SK-N-SH treated with all-trans-retinoic acid at 6 μM for 48 hours (cell line): ENCODE results near the gene WIPF1.
A peak's percentile ranks its signal among the peaks of the same experiment; 100 is the strongest.

Experiments
- ATAC-seq: fragments of 200-7000 bp; cut with Tn5 transposase; 3 replicates; pipeline ENCODE4 v1.9.1; 2020; ENCODE audit warnings: mild to moderate bottlenecking, moderate library complexity
- ARNTL ChIP-seq: fragments of 450-650 bp; formaldehyde crosslinking; IDR thresholded peaks from 2 replicates; pipeline ENCODE4 v1.5.0; 2020; ENCODE audit warnings: low read depth, mild to moderate bottlenecking, moderate library complexity, borderline replicate concordance
- BACH2 ChIP-seq: fragments of 250-450 bp; sonication (Bioruptor Pico); IDR thresholded peaks from 2 replicates; pipeline ENCODE4 v1.9.0; 2021; ENCODE audit warnings: mild to moderate bottlenecking, borderline replicate concordance
- CSDC2 ChIP-seq: fragments of 250-450 bp; sonication (Bioruptor Pico); IDR thresholded peaks from 2 replicates; pipeline ENCODE4 v1.5.0; 2020; ENCODE audit warnings: mild to moderate bottlenecking, moderate library complexity
- ESRRG ChIP-seq: fragments of 250-450 bp; sonication (Bioruptor Pico); IDR thresholded peaks from 2 replicates; pipeline ENCODE4 v1.6.1; 2021; ENCODE audit warnings: mild to moderate bottlenecking
- GLIS3 ChIP-seq: fragments of 250-450 bp; sonication (Bioruptor Pico); IDR thresholded peaks from 2 replicates; pipeline ENCODE4 v1.5.0; 2020; ENCODE audit warnings: mild to moderate bottlenecking, moderate library complexity
- ISL1 ChIP-seq: fragments of 250-450 bp; sonication (Bioruptor Pico); IDR thresholded peaks from 2 replicates; pipeline ENCODE4 v2.1.2; 2022; ENCODE audit warnings: mild to moderate bottlenecking, moderate library complexity
- OSR1 ChIP-seq: fragments of 250-450 bp; sonication (Bioruptor Pico); IDR thresholded peaks from 2 replicates; pipeline ENCODE4 v1.8.0; 2022; ENCODE audit warnings: moderate library complexity, mild to moderate bottlenecking, inconsistent platforms
- PPARA ChIP-seq: fragments of 250-450 bp; sonication (Bioruptor Pico); IDR thresholded peaks from 2 replicates; pipeline ENCODE4 v1.5.0; 2020; ENCODE audit warnings: mild to moderate bottlenecking, borderline replicate concordance
- RARB ChIP-seq: fragments of 250-450 bp; sonication (Bioruptor Pico); IDR thresholded peaks from 2 replicates; pipeline ENCODE4 v1.8.0; 2021; ENCODE audit warnings: mild to moderate bottlenecking, moderate library complexity
- SNAI2 ChIP-seq: fragments of 250-450 bp; sonication (Bioruptor Pico); IDR thresholded peaks from 2 replicates; pipeline ENCODE4 v1.5.0; 2020; ENCODE audit warnings: mild to moderate bottlenecking, moderate library complexity
- TOX ChIP-seq: fragments of 250-450 bp; sonication (Bioruptor Pico); IDR thresholded peaks from 2 replicates; pipeline ENCODE4 v1.8.0; 2021; ENCODE audit warnings: mild to moderate bottlenecking, moderate library complexity, borderline replicate concordance
- ZC3H10 ChIP-seq: fragments of 250-450 bp; sonication (Bioruptor Pico); IDR thresholded peaks from 2 replicates; pipeline ENCODE4 v1.5.1; 2021; ENCODE audit warnings: mild to moderate bottlenecking, moderate library complexity
- ZFP3 ChIP-seq: fragments of 250-450 bp; sonication (Bioruptor Pico); IDR thresholded peaks from 2 replicates; pipeline ENCODE4 v1.5.0; 2020; ENCODE audit warnings: mild to moderate bottlenecking, moderate library complexity
- ZNF565 ChIP-seq: fragments of 450-650 bp; formaldehyde crosslinking; conservative IDR thresholded peaks from 2 replicates; pipeline ENCODE4 v1.5.0; 2020; ENCODE audit warnings: low read depth, mild to moderate bottlenecking, moderate library complexity
- ZNF70 ChIP-seq: fragments of 450-650 bp; formaldehyde crosslinking; IDR thresholded peaks from 2 replicates; pipeline ENCODE4 v1.5.0; 2020; ENCODE audit warnings: mild to moderate bottlenecking, moderate library complexity
- ZNF8 ChIP-seq: fragments of 450-650 bp; formaldehyde crosslinking; IDR thresholded peaks from 2 replicates; pipeline ENCODE4 v1.5.0; 2020; ENCODE audit warnings: mild to moderate bottlenecking, moderate library complexity
- TF ChIP-seq, protein P1 (sequence below): fragments of 250-450 bp; sonication (Bioruptor Pico); IDR thresholded peaks from 2 replicates; pipeline ENCODE4 v1.5.1; 2021; ENCODE audit warnings: mild to moderate bottlenecking, moderate library complexity
- TF ChIP-seq, protein P2 (sequence below): fragments of 250-450 bp; sonication (Bioruptor Pico); IDR thresholded peaks from 2 replicates; pipeline ENCODE4 v1.5.1; 2020; ENCODE audit warnings: low read depth, mild to moderate bottlenecking, moderate library complexity
- TF ChIP-seq, protein P3 (sequence below): fragments of 250-450 bp; sonication (Bioruptor Pico); IDR thresholded peaks from 2 replicates; pipeline ENCODE4 v1.8.0; 2021; ENCODE audit warnings: low read depth, mild to moderate bottlenecking, moderate library complexity, borderline replicate concordance
- TF ChIP-seq, protein P4 (sequence below): fragments of 250-450 bp; sonication (Bioruptor Pico); IDR thresholded peaks from 2 replicates; pipeline ENCODE4 v1.8.0; 2020; ENCODE audit warnings: mild to moderate bottlenecking, moderate library complexity, borderline replicate concordance

WIPF1 gene

DNA sequence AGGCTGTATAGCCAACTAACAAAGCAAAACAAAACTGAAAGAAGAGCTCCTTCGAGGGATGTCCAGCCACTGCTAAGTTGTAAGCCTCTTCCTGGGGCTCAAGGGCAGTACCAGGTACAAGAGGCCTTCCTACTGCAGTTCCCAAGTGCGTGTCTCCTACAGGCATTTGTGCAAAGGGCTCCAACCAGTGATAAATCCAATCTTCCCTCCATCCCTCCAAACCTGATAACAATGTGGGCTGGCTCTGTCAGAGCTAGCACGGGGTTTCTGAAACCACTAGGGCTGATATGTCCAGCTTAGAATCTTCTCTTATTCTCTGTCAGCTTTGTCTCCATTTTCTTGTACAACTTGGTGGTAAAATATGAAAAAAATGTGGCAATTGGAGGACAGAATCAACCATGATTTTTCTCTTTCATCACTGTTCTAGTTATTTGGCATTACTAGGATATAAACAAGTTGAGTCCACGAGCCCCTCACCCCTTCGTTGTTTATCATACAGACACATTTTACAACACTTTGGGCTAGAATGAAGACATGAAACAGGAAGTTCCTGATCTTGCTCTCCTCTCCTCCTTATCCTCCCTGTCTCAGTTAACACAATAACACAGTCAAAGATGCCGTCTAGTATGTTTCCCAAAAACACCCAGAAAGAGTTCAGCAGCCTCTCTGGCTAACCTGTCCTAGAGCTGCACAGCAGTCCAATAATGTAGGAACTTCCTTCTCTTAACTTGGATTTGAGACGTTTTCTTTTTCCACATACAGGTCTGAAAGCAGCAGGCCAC lies 35.4 kb upstream of the WIPF1 start:
- TF ChIP-seq ESRRG: no peak
- TF ChIP-seq RARB (CRISPR knock-in tag): no peak
- TF ChIP-seq ZNF70: no peak
- TF ChIP-seq CSDC2 (CRISPR knock-in tag): no peak
- no peak for TF ChIP-seq OSR1
- TF ChIP-seq ISL1 (CRISPR knock-in tag): no peak
- TF ChIP-seq, all 23 proteins: peak for 0
- no peak for ATAC-seq

DNA sequence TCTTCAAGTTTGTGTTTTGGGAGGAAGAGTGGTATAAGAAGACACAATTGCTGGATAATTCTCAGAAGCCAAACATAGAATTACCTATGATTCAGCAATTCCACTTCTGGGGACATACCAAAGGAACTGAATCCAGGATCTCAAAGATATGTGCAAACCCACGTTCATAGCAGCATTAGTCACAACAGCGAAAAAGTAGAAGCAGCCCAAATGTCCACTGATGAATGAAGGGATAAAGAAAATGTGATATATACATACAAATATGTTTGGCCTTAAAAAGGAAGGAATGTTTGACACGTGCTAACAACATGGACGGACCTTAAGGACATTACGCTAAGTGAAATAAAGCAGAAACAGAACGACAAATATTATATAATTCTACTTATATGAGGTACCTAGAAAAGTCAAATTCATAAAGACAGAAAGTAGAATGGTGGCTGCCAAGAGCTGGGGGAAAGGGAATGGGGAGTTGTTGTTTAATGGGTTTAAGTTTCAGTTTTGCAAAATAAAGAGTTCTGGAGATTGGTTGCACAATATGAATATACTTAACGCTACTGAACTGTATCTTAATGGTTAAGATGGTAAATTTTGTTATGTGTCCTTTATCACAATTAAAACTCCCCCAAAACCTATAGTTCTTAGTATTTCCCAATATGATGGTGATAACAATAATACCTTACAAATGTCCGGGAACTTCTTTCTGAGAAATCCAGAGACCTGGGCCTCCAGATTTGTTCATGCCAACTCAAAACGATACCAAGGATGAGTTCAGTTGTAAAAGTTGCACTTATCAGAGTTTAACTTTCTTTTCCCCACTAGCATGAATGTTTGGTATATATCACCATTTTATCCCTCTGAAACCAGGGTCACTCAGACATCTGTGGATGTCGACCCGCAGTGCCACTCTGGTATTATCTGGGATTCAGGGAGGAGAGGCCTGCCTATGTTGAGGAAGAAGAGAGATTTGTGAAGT lies 33.7 kb upstream of the WIPF1 start:
- TF ChIP-seq ZC3H10 (no peak), PPARA (CRISPR knock-in tag) (no peak), ESRRG (no peak), ZFP3 (CRISPR knock-in tag) (no peak), ISL1 (CRISPR knock-in tag) (no peak), GLIS3 (CRISPR knock-in tag) (no peak), SNAI2 (no peak)
- TF ChIP-seq, protein P1, sequence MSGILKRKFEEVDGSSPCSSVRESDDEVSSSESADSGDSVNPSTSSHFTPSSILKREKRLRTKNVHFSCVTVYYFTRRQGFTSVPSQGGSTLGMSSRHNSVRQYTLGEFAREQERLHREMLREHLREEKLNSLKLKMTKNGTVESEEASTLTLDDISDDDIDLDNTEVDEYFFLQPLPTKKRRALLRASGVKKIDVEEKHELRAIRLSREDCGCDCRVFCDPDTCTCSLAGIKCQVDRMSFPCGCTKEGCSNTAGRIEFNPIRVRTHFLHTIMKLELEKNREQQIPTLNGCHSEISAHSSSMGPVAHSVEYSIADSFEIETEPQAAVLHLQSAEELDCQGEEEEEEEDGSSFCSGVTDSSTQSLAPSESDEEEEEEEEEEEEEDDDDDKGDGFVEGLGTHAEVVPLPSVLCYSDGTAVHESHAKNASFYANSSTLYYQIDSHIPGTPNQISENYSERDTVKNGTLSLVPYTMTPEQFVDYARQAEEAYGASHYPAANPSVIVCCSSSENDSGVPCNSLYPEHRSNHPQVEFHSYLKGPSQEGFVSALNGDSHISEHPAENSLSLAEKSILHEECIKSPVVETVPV (CRISPR knock-in tag): no peak
- TF ChIP-seq, protein P2, sequence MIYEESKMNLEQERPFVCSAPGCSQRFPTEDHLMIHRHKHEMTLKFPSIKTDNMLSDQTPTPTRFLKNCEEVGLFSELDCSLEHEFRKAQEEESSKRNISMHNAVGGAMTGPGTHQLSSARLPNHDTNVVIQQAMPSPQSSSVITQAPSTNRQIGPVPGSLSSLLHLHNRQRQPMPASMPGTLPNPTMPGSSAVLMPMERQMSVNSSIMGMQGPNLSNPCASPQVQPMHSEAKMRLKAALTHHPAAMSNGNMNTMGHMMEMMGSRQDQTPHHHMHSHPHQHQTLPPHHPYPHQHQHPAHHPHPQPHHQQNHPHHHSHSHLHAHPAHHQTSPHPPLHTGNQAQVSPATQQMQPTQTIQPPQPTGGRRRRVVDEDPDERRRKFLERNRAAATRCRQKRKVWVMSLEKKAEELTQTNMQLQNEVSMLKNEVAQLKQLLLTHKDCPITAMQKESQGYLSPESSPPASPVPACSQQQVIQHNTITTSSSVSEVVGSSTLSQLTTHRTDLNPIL (CRISPR knock-in tag): no peak
- TF ChIP-seq, protein P3, sequence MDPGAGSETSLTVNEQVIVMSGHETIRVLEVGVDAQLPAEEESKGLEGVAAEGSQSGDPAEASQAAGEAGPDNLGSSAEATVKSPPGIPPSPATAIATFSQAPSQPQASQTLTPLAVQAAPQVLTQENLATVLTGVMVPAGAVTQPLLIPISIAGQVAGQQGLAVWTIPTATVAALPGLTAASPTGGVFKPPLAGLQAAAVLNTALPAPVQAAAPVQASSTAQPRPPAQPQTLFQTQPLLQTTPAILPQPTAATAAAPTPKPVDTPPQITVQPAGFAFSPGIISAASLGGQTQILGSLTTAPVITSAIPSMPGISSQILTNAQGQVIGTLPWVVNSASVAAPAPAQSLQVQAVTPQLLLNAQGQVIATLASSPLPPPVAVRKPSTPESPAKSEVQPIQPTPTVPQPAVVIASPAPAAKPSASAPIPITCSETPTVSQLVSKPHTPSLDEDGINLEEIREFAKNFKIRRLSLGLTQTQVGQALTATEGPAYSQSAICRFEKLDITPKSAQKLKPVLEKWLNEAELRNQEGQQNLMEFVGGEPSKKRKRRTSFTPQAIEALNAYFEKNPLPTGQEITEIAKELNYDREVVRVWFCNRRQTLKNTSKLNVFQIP: no peak
- peak; percentile 80 for ATAC-seq

DNA sequence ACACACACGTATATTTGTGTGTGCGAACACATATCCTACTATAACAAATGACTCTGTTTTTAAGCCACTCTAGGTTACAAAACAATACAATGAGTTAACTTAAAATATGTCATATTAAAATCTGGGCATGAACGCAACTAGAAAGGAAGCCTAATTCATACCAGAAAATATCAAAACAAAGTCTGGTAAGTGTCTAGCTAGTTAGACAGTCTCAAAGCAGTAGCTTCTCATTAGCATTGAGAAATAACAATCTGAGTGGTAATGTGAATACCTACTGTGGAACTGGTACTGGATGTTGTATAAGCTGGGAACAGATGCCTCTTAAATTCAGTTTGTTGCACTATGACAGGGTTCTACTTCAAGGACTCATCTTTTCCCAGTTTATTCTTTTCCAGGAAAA lies 32.5 kb upstream of the WIPF1 start:
- ATAC-seq: peak; percentile 12; the same call in 1 of the 3 replicates
- TF ChIP-seq, protein P4, sequence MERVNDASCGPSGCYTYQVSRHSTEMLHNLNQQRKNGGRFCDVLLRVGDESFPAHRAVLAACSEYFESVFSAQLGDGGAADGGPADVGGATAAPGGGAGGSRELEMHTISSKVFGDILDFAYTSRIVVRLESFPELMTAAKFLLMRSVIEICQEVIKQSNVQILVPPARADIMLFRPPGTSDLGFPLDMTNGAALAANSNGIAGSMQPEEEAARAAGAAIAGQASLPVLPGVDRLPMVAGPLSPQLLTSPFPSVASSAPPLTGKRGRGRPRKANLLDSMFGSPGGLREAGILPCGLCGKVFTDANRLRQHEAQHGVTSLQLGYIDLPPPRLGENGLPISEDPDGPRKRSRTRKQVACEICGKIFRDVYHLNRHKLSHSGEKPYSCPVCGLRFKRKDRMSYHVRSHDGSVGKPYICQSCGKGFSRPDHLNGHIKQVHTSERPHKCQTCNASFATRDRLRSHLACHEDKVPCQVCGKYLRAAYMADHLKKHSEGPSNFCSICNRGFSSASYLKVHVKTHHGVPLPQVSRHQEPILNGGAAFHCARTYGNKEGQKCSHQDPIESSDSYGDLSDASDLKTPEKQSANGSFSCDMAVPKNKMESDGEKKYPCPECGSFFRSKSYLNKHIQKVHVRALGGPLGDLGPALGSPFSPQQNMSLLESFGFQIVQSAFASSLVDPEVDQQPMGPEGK (CRISPR knock-in tag): no peak
- no peak for TF ChIP-seq ZC3H10
- TF ChIP-seq BACH2 (CRISPR knock-in tag): no peak
- no peak for TF ChIP-seq RARB (CRISPR knock-in tag)
- TF ChIP-seq, protein P2 (CRISPR knock-in tag): no peak
- TF ChIP-seq ZNF565 (CRISPR knock-in tag): no peak
- no peak for TF ChIP-seq ZNF70
- TF ChIP-seq ZNF8 (CRISPR knock-in tag): no peak
- TF ChIP-seq CSDC2 (CRISPR knock-in tag): no peak
- TF ChIP-seq ESRRG: no peak

DNA sequence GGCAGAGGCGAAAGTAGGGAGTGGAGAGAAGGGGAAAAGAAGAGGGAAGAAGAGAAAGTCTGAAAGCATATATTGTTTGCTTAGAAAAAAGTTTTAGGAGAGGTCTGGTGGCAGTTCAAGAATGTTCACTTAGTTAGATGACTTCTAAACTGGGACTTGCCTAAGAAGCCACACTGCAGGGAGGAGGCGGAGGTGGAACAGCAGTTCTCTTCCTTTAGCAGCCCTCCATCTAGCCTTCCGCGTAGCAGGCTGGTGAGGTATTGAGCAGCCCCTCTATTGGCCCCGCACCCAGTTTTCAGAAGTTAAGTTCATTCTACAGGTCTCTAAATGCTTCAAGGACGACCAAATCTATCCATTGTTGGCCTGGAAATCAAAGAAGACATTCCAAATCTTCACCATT lies 31.9 kb upstream of the WIPF1 start:
- no peak for ATAC-seq
- TF ChIP-seq RARB (CRISPR knock-in tag): no peak
- TF ChIP-seq TOX: no peak
- TF ChIP-seq ZNF70: no peak
- TF ChIP-seq ARNTL (CRISPR knock-in tag): no peak
- TF ChIP-seq PPARA (CRISPR knock-in tag): no peak
- TF ChIP-seq ESRRG: no peak
- no peak for TF ChIP-seq ZFP3 (CRISPR knock-in tag)
